Measurements from ENCODE around the gene NDUFAF2. TPM values are rescaled to one million over a fixed set of nuclear protein-coding genes. Genes with fewer than 3 reads are reported as not detected.

NDUFAF2 gene
- total RNA-seq, 1 donor from 2014 or later: 21.3 TPM

DNA sequence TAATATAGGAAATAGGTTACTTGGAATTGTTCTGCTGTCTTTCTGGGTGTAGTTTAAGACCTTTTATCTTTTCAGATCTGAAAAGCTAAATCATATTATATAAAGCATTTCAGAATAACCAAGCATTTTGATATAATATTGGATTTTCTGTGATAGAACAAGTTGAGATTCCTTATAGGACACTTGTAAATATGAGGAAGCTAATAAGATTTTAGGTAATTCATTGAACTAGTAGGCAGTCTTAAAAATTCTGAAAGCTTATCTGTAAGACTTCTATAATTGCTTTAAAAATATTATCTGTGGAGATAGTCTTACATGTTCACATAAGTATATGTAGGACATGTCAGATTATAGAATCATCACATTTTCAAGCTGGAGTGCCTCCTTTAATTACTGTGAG, 114.5 kb downstream of the NDUFAF2 start:
- Mint-ChIP-seq H3K36me3 (peaks cover 8% of the 10 kb centered on the region), H3K4me1 (no peaks in the 10 kb centered on the region), H3K27me3 (ENCODE audit: low read depth) (no peaks in the 10 kb centered on the region)

GRCh38 chr5:61069150-61069549, 124.1 kb downstream of the NDUFAF2 start:
- Mint-ChIP-seq H3K4me3 (no peak overlapping the region), H3K4me1 (peaks cover 15% of the 10 kb centered on the region), H3K27ac (no peak overlapping the region), H3K27me3 (ENCODE audit: low read depth) (no peaks in the 10 kb centered on the region), H3K9me3 (peaks cover 29% of the 10 kb centered on the region), H3K36me3 (peaks cover 11% of the 10 kb centered on the region)
- no peak for DNase-seq (ENCODE audit: low spot score in 2 of 2, unreplicated experiment in 2 of 2)
- TF ChIP-seq, protein P1, sequence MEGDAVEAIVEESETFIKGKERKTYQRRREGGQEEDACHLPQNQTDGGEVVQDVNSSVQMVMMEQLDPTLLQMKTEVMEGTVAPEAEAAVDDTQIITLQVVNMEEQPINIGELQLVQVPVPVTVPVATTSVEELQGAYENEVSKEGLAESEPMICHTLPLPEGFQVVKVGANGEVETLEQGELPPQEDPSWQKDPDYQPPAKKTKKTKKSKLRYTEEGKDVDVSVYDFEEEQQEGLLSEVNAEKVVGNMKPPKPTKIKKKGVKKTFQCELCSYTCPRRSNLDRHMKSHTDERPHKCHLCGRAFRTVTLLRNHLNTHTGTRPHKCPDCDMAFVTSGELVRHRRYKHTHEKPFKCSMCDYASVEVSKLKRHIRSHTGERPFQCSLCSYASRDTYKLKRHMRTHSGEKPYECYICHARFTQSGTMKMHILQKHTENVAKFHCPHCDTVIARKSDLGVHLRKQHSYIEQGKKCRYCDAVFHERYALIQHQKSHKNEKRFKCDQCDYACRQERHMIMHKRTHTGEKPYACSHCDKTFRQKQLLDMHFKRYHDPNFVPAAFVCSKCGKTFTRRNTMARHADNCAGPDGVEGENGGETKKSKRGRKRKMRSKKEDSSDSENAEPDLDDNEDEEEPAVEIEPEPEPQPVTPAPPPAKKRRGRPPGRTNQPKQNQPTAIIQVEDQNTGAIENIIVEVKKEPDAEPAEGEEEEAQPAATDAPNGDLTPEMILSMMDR (IDR thresholded peaks at IDR 0.05; ENCODE audit: unreplicated experiment): no peak

More for the DNA sequence above, 114.5 kb downstream of the NDUFAF2 start:
- Mint-ChIP-seq H3K4me3 (no peak overlapping the region), H3K27ac (no peak overlapping the region), H3K9me3 (peaks cover 29% of the 10 kb centered on the region)
- TF ChIP-seq, protein P1 (IDR thresholded peaks at IDR 0.05; ENCODE audit: unreplicated experiment): no peak
- DNase-seq (ENCODE audit: low spot score in 2 of 2, unreplicated experiment in 2 of 2): no peak

- Mint-ChIP-seq H3K4me3 (no peak overlapping the region), H3K36me3 (peaks cover 6% of the 10 kb centered on the region), H3K9me3 (peaks cover 8% of the 10 kb centered on the region), H3K27me3 (ENCODE audit: low read depth) (no peaks in the 10 kb centered on the region), H3K4me1 (peaks cover 15% of the 10 kb centered on the region), H3K27ac (peak overlapping the region; percentile 89)
- TF ChIP-seq, protein P1 (IDR thresholded peaks at IDR 0.05; ENCODE audit: unreplicated experiment): no peak
- DNase-seq (ENCODE audit: low spot score in 2 of 2, unreplicated experiment in 2 of 2): no peak
These were observed 126.5 kb downstream of the NDUFAF2 start for GRCh38 chr5:61071526-61071925.

DNA sequence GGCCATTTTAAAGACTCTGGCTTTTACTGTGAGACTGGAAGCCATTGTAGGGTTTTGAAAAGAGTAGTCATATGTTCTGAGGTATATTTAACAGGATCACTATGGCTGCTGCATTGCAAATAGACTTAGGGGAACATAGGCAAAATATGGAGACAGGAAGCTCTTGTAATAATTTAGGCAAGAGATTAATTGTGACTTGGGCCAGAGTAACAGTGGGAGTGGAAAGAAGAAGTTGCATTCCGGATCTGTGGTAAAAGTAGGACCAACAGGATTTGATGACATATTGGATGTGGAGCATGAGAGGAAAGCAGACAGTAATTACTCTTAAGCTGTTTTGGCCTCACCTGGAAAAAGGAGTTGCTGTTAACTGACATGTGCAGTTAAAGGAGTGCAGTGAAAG, 131.6 kb downstream of the NDUFAF2 start:
- Mint-ChIP-seq H3K4me3 (no peak overlapping the region), H3K27me3 (ENCODE audit: low read depth) (no peaks in the 10 kb centered on the region), H3K27ac (no peak overlapping the region), H3K36me3 (no peaks in the 10 kb centered on the region), H3K4me1 (peaks cover 7% of the 10 kb centered on the region), H3K9me3 (no peaks in the 10 kb centered on the region)
- no peak for DNase-seq (ENCODE audit: low spot score in 2 of 2, unreplicated experiment in 2 of 2)
- TF ChIP-seq, protein P1 (IDR thresholded peaks at IDR 0.05; ENCODE audit: unreplicated experiment): no peak

DNA sequence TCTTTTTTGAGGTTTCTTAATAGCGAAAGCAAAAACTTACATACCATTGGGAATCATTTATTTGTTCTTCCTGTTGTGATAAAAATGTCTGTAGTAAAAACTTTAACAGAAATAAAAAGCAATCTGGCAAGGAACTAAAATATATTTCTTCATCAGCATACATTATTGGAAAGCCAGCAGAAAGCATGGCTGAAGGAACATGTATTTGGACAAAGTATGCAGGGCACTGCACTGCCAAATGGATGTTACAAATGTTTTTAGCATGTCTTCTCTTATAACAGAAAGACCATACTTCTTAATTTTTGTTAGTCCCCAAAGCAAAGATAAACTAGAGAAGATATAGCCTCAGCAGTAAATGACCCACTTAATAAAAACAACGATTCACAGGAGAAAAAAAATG, 136.7 kb downstream of the NDUFAF2 start:
- H3K4me1 Mint-ChIP-seq: peaks cover 3% of the 10 kb centered on the region
- TF ChIP-seq, protein P1 (IDR thresholded peaks at IDR 0.05; ENCODE audit: unreplicated experiment): no peak
- no peak overlapping the region for H3K27ac Mint-ChIP-seq
- H3K36me3 Mint-ChIP-seq: peaks cover 6% of the 10 kb centered on the region
- H3K9me3 Mint-ChIP-seq: peaks cover 13% of the 10 kb centered on the region
- no peak for DNase-seq (ENCODE audit: low spot score in 2 of 2, unreplicated experiment in 2 of 2)
- no peaks in the 10 kb centered on the region for H3K27me3 Mint-ChIP-seq (ENCODE audit: low read depth)
- no peak overlapping the region for H3K4me3 Mint-ChIP-seq
